Measurements from ENCODE around the gene MEIOB.
"Not testable (repeated sequence)": the region's sequence is repeated elsewhere in the genome, so short reads cannot be mapped to it uniquely, and the experiment has no call there.

MEIOB gene

GRCh38 chr16:1876066-1876465 is 4.1 kb upstream of the MEIOB start:
- not testable (repeated sequence) for DNase-seq

- DNase-seq, result no peak
Observed at GRCh38 chr16:1874854-1875253, 2.9 kb upstream of the MEIOB start.

- no peak for DNase-seq
Observed at GRCh38 chr16:1870365-1871082, 1.4 kb downstream of the MEIOB start.

GRCh38 chr16:1865902-1866690 is 5.9 kb downstream of the MEIOB start:
- no peak for DNase-seq

GRCh38 chr16:1863681-1864460 is 8.1 kb downstream of the MEIOB start:
- DNase-seq, result peak; percentile 44

GRCh38 chr16:1862394-1862793 is 9.6 kb downstream of the MEIOB start:
- no peak for DNase-seq

GRCh38 chr16:1861730-1862129 is 10.2 kb downstream of the MEIOB start:
- DNase-seq, result no peak

GRCh38 chr16:1859650-1860049 is 12.3 kb downstream of the MEIOB start:
- no peak for DNase-seq

- DNase-seq, result no peak
Observed at GRCh38 chr16:1858189-1858865, 13.6 kb downstream of the MEIOB start.

GRCh38 chr16:1857433-1858097 is 14.4 kb downstream of the MEIOB start:
- DNase-seq, result no peak

- DNase-seq, result no peak
Observed at GRCh38 chr16:1851793-1852192, 20.2 kb downstream of the MEIOB start.

- no peak for DNase-seq
Observed at GRCh38 chr16:1850981-1851380, 21.0 kb downstream of the MEIOB start.

GRCh38 chr16:1846416-1846815 is 25.5 kb downstream of the MEIOB start:
- DNase-seq, result no peak

- no peak for DNase-seq
Observed at GRCh38 chr16:1845985-1846384, 26.0 kb downstream of the MEIOB start.

GRCh38 chr16:1839554-1839953 is 32.4 kb downstream of the MEIOB start:
- DNase-seq, result no peak

- no peak for DNase-seq
Observed at GRCh38 chr16:1834096-1834495, 37.9 kb downstream of the MEIOB start.

GRCh38 chr16:1832838-1833454 is 39.0 kb downstream of the MEIOB start:
- DNase-seq, result no peak

GRCh38 chr16:1831186-1832075 is 40.5 kb downstream of the MEIOB start:
- no peak for DNase-seq

- no peak for DNase-seq
Observed at GRCh38 chr16:1830213-1830612, 41.8 kb downstream of the MEIOB start.

- no peak for DNase-seq
Observed at GRCh38 chr16:1828645-1829410, 43.1 kb downstream of the MEIOB start.
